MM.1S (cell line): ENCODE measurements around the gene AMIGO3.
"Not testable (repeated sequence)": the region's sequence is repeated elsewhere in the genome, so short reads cannot be mapped to it uniquely, and the experiment has no call there.

Experiments used
- DNase-seq: peaks from one replicate; pipeline ENCODE4 v3.0.0-alpha.2; 2015
- H2AFZ ChIP-seq: fragments of 300-600 bp; sonication (generic); 2 replicates; pipeline ENCODE4 v1.6.0; 2016; ENCODE audit warnings: antibody characterized with exemption, low read length
- H3F3A ChIP-seq: fragments of 300-600 bp; sonication (generic); 2 replicates; pipeline ENCODE4 v1.6.1; 2016; ENCODE audit warnings: mild to moderate bottlenecking, antibody characterized with exemption, low read length, moderate library complexity, mixed read lengths; ENCODE audit not compliant: insufficient read depth
- H3K27ac ChIP-seq: fragments of 300-600 bp; sonication (generic); 2 replicates; pipeline ENCODE4 v1.5.1; 2016; ENCODE audit warnings: mild to moderate bottlenecking, low read length
- H3K27me3 ChIP-seq: fragments of 300-600 bp; sonication (generic); replicated peaks from 2 replicates; pipeline ENCODE4 v1.6.0; 2016; ENCODE audit warnings: low read length; ENCODE audit not compliant: insufficient read depth
- H3K36me3 ChIP-seq: fragments of 300-600 bp; sonication (generic); replicated peaks from 2 replicates; pipeline ENCODE4 v1.6.1; 2016; ENCODE audit warnings: mild to moderate bottlenecking, low read length, mixed read lengths; ENCODE audit not compliant: insufficient read depth
- H3K4me1 ChIP-seq: fragments of 300-600 bp; sonication (generic); 2 replicates; pipeline ENCODE4 v1.6.1; 2016; ENCODE audit warnings: low read length, mixed read lengths
- H3K4me2 ChIP-seq: fragments of 300-600 bp; sonication (generic); 2 replicates; pipeline ENCODE4 v1.6.0; 2016; ENCODE audit warnings: low read depth, low read length
- H3K4me3 ChIP-seq: fragments of 300-600 bp; sonication (generic); 2 replicates; pipeline ENCODE4 v1.5.1; 2016; ENCODE audit warnings: low read length, mixed read lengths
- H3K79me2 ChIP-seq: fragments of 300-600 bp; sonication (generic); 2 replicates; pipeline ENCODE4 v1.6.1; 2016; ENCODE audit warnings: mixed run types, low read length, mixed read lengths
- H3K9ac ChIP-seq: fragments of 300-600 bp; sonication (generic); 2 replicates; pipeline ENCODE4 v1.6.1; 2016; ENCODE audit warnings: low read length, mixed read lengths
- H3K9me2 ChIP-seq: fragments of 300-600 bp; sonication (generic); replicated peaks from 2 replicates; pipeline ENCODE4 v1.6.1; 2016; ENCODE audit warnings: mild to moderate bottlenecking, low read length, mixed read lengths; ENCODE audit not compliant: insufficient read depth
- H3K9me3 ChIP-seq: fragments of 300-600 bp; sonication (generic); replicated peaks from 2 replicates; pipeline ENCODE4 v1.6.1; 2016; ENCODE audit warnings: mild to moderate bottlenecking, low read length, mixed read lengths; ENCODE audit not compliant: insufficient read depth
- H4K20me1 ChIP-seq: fragments of 300-600 bp; sonication (generic); 2 replicates; pipeline ENCODE4 v1.6.1; 2016; ENCODE audit warnings: mild to moderate bottlenecking, low read length, moderate library complexity, mixed read lengths; ENCODE audit not compliant: insufficient read depth
- CTCF ChIP-seq: fragments of 300-600 bp; sonication (generic); IDR thresholded peaks from 2 replicates; pipeline ENCODE4 v1.5.1; 2016; ENCODE audit warnings: antibody characterized with exemption, low read length, mixed read lengths
- EZH2 ChIP-seq: fragments of 300-600 bp; sonication (generic); optimal IDR thresholded peaks from 2 replicates; pipeline ENCODE3; 2017; ENCODE audit warnings: low read depth, mild to moderate bottlenecking, antibody characterized with exemption, low read length, mixed read lengths
- EZH2phosphoT487 ChIP-seq: fragments of 300-600 bp; sonication (generic); IDR thresholded peaks from 2 replicates; pipeline ENCODE4 v1.6.1; 2018; ENCODE audit warnings: antibody characterized with exemption, low read length

The AMIGO3 gene

GRCh38 chr3:49700014-49700413, 19.5 kb downstream of the AMIGO3 start:
- no peak overlapping the region for H3K4me2 ChIP-seq
- H3F3A ChIP-seq = no peaks in the 10 kb centered on the region
- H3K27me3 ChIP-seq = no peaks in the 10 kb centered on the region
- H3K9ac ChIP-seq = no peak overlapping the region
- TF ChIP-seq EZH2 (no peak), EZH2phosphoT487 (no peak), CTCF (no peak)
- H2AFZ ChIP-seq = no peak overlapping the region
- no peaks in the 10 kb centered on the region for H4K20me1 ChIP-seq
- H3K36me3 ChIP-seq = no peaks in the 10 kb centered on the region
- no peak overlapping the region for H3K27ac ChIP-seq
- no peaks in the 10 kb centered on the region for H3K4me1 ChIP-seq
- no peak for DNase-seq
- H3K9me3 ChIP-seq = no peaks in the 10 kb centered on the region
- H3K4me3 ChIP-seq = no peak overlapping the region
- no peaks in the 10 kb centered on the region for H3K9me2 ChIP-seq
- H3K79me2 ChIP-seq = no peaks in the 10 kb centered on the region

GRCh38 chr3:49699281-49699979, 20.1 kb downstream of the AMIGO3 start:
- H3K27me3 ChIP-seq = no peaks in the 10 kb centered on the region
- H3K4me3 ChIP-seq = no peak overlapping the region
- no peak for TF ChIP-seq EZH2
- TF ChIP-seq EZH2phosphoT487 = no peak
- no peak for TF ChIP-seq CTCF
- no peaks in the 10 kb centered on the region for H4K20me1 ChIP-seq
- H3K79me2 ChIP-seq = peaks cover 1% of the 10 kb centered on the region; the same call in 1 of the 2 replicates
- no peak overlapping the region for H3K4me2 ChIP-seq
- no peaks in the 10 kb centered on the region for H3K9me2 ChIP-seq
- no peak for DNase-seq
- no peaks in the 10 kb centered on the region for H3F3A ChIP-seq
- H3K36me3 ChIP-seq = no peaks in the 10 kb centered on the region
- H3K27ac ChIP-seq = no peak overlapping the region
- H3K9me3 ChIP-seq = no peaks in the 10 kb centered on the region
- no peak overlapping the region for H3K9ac ChIP-seq
- no peaks in the 10 kb centered on the region for H3K4me1 ChIP-seq
- H2AFZ ChIP-seq = no peak overlapping the region

- H4K20me1 ChIP-seq, H3K9me2 ChIP-seq, H3K9me3 ChIP-seq, H2AFZ ChIP-seq, H3K4me3 ChIP-seq, DNase-seq, H3K36me3 ChIP-seq, H3K27me3 ChIP-seq, H3K4me2 ChIP-seq, H3K27ac ChIP-seq, H3K4me1 ChIP-seq, H3K9ac ChIP-seq, H3F3A ChIP-seq: not testable (repeated sequence)
- peaks cover 13% of the 10 kb centered on the region for H3K79me2 ChIP-seq
Observed at GRCh38 chr3:49695350-49696015, 24.0 kb downstream of the AMIGO3 start.

- not testable (repeated sequence) for H2AFZ ChIP-seq, H3K36me3 ChIP-seq, H3K4me2 ChIP-seq, DNase-seq, H3K9ac ChIP-seq, H3K4me3 ChIP-seq, H3K9me2 ChIP-seq, H3K9me3 ChIP-seq, H3F3A ChIP-seq, H3K4me1 ChIP-seq, H3K27me3 ChIP-seq, H4K20me1 ChIP-seq, H3K27ac ChIP-seq
- peaks cover 21% of the 10 kb centered on the region for H3K79me2 ChIP-seq
Observed at GRCh38 chr3:49694409-49695070, 24.9 kb downstream of the AMIGO3 start.

GRCh38 chr3:49691481-49691880, 28.0 kb downstream of the AMIGO3 start:
- not testable (repeated sequence) for H3F3A ChIP-seq, H3K4me3 ChIP-seq, H3K9me3 ChIP-seq, H3K4me2 ChIP-seq, H2AFZ ChIP-seq, H3K9ac ChIP-seq, H3K27ac ChIP-seq, H3K9me2 ChIP-seq, H3K4me1 ChIP-seq, H3K27me3 ChIP-seq, DNase-seq, H4K20me1 ChIP-seq, H3K36me3 ChIP-seq
- H3K79me2 ChIP-seq = peaks cover 22% of the 10 kb centered on the region

GRCh38 chr3:49690856-49691255, 28.6 kb downstream of the AMIGO3 start:
- not testable (repeated sequence) for H3K4me2 ChIP-seq, H3K27ac ChIP-seq, H3K9ac ChIP-seq, H3K9me2 ChIP-seq, H3F3A ChIP-seq, H3K4me3 ChIP-seq, H3K27me3 ChIP-seq, H3K4me1 ChIP-seq, H2AFZ ChIP-seq, H4K20me1 ChIP-seq, H3K9me3 ChIP-seq, DNase-seq, H3K36me3 ChIP-seq
- peaks cover 22% of the 10 kb centered on the region for H3K79me2 ChIP-seq
